Testis (tissue), 3 donors: ENCODE results near the gene HSF4. TPM values are rescaled to one million over a fixed set of nuclear protein-coding genes. Genes with fewer than 3 reads are reported as not detected.

Source experiments
- DNase-seq: peaks from one replicate; pipeline ENCODE4 v3.0.0-alpha.2; 2019
- H3K27ac ChIP-seq, 2 donors: fragments of 200-600 bp; sonication (generic); one replicate each; pipeline ENCODE4 v1.5.1; 2019
- H3K27me3 ChIP-seq: fragments of 200-600 bp; sonication (generic); one replicate; pipeline ENCODE4 v1.5.1; 2019
- H3K36me3 ChIP-seq: fragments of 200-600 bp; sonication (generic); one replicate; pipeline ENCODE4 v1.5.1; 2017; ENCODE audit warnings: low read depth; ENCODE audit errors: missing control alignments
- H3K4me1 ChIP-seq: fragments of 200-600 bp; sonication (generic); one replicate; pipeline ENCODE4 v1.5.1; 2019
- H3K4me3 ChIP-seq, 2 donors: fragments of 200-600 bp; sonication (generic); one replicate each; pipeline ENCODE4 v1.5.1; 2017 to 2019
- H3K9me3 ChIP-seq: fragments of 200-600 bp; sonication (generic); one replicate; pipeline ENCODE4 v1.5.1; 2017
- CTCF ChIP-seq, 3 experiments: fragments of 450-650 bp in 2 of 3; fragments of 200-600 bp in 1 of 3; sonication (generic) in 1 of 3; IDR thresholded peaks; one replicate each; pipeline ENCODE4 v1.5.1; 2016 to 2019; ENCODE audit warnings: antibody characterized with exemption in 3 of 3, mild to moderate bottlenecking in 2 of 3, moderate library complexity in 1 of 3
- POLR2A ChIP-seq: fragments of 450-650 bp; IDR thresholded peaks from one replicate; pipeline ENCODE4 v1.6.1; 2017; ENCODE audit warnings: antibody characterized with exemption, mild to moderate bottlenecking, moderate library complexity
- WGBS, 2 donors: methylation state at CpG; one replicate each; pipeline ENCODE4 v1.1.5; 2018; 5-methylcytosine and 5-hydroxymethylcytosine counted together
- intact Hi-C: fragments of 100-400 bp; cut with DNase I; formaldehyde crosslinking; loops from one replicate; pipeline ENCODE4 v1.15.1; 2023; ENCODE audit warnings: low total_unique reads
- polyA plus RNA-seq: library from polyadenylated mRNA; stranded (reverse); fragments of 350-450 nt; fragmentation: Illumina TruSeq; extraction: RNeasy Lipid Tissue Mini Kit (QIAGEN cat#74804); gene quantifications from one replicate; pipeline ENCODE4 v1.2.3, GENCODE V29; 2014; ENCODE audit warnings: low read depth, low replicate concordance; ENCODE audit not compliant: insufficient read depth
- total RNA-seq, 2 donors: library from RNA; depleted of rRNA; stranded (reverse); fragments of >200 nt; gene quantifications; one replicate each; pipeline ENCODE4 v1.2.3, GENCODE V29; 2016

Gene HSF4
- total and polyA plus RNA-seq, 3 donors from 2014 or later = 20.2 to 78.3 (median 63.4) TPM

- Histone ChIP-seq H3K4me1 (peaks cover 40% of the 10 kb centered on the region), H3K36me3 (no peaks in the 10 kb centered on the region), H3K27me3 (no peaks in the 10 kb centered on the region), H3K27ac (no peak overlapping the region), H3K9me3 (no peaks in the 10 kb centered on the region), H3K4me3 (no peak overlapping the region)
- intact Hi-C loops = no loop called here
- no peak for TF ChIP-seq CTCF (IDR thresholded peaks at IDR 0.05)
- TF ChIP-seq POLR2A = no peak
- WGBS, 2 donors = 47 to 69% methylated on average over 3 to 5 of the region's 5 CpGs
- DNase-seq = no peak
Measured at GRCh38 chr16:67186550-67186950, 22.0 kb downstream of the HSF4 start.

GRCh38 chr16:67187175-67187890 is 22.8 kb downstream of the HSF4 start:
- TF ChIP-seq CTCF (IDR thresholded peaks at IDR 0.05) (no peak), POLR2A (no peak)
- DNase-seq = no peak
- H3K9me3 ChIP-seq = no peaks in the 10 kb centered on the region
- peaks cover 43% of the 10 kb centered on the region for H3K4me1 ChIP-seq
- intact Hi-C loops = no loop called here
- H3K27ac ChIP-seq = no peak overlapping the region
- 84% methylated on average over 24 of the region's 26 CpGs; no CpG with 5 or more reads in 1 of the 2 donors for WGBS, 2 donors
- H3K27me3 ChIP-seq = no peaks in the 10 kb centered on the region
- H3K36me3 ChIP-seq = no peaks in the 10 kb centered on the region
- H3K4me3 ChIP-seq = no peak overlapping the region

GRCh38 chr16:67188323-67188722 is 23.8 kb downstream of the HSF4 start:
- WGBS, 2 donors = 62 to 75% methylated on average over 4 of the region's 4 CpGs
- peaks cover 47% of the 10 kb centered on the region for H3K4me1 ChIP-seq
- no peak for DNase-seq
- no peaks in the 10 kb centered on the region for H3K9me3 ChIP-seq
- TF ChIP-seq POLR2A (no peak), CTCF (IDR thresholded peaks at IDR 0.05) (no peak)
- H3K27ac ChIP-seq = no peak overlapping the region
- no peak overlapping the region for H3K4me3 ChIP-seq
- no peaks in the 10 kb centered on the region for H3K27me3 ChIP-seq
- H3K36me3 ChIP-seq = no peaks in the 10 kb centered on the region
- intact Hi-C loops = no loop called here

- peaks cover 51% of the 10 kb centered on the region for H3K4me1 ChIP-seq
- intact Hi-C loops = no loop called here
- WGBS, 2 donors = 96 to 97% methylated on average over 6 to 15 of the region's 15 CpGs
- H3K36me3 ChIP-seq = no peaks in the 10 kb centered on the region
- no peak overlapping the region for H3K4me3 ChIP-seq
- TF ChIP-seq POLR2A (no peak), CTCF (IDR thresholded peaks at IDR 0.05) (no peak)
- DNase-seq = no peak
- no peaks in the 10 kb centered on the region for H3K9me3 ChIP-seq
- H3K27me3 ChIP-seq = no peaks in the 10 kb centered on the region
- H3K27ac ChIP-seq = no peak overlapping the region
Measured at GRCh38 chr16:67188798-67189197, 24.3 kb downstream of the HSF4 start.

GRCh38 chr16:67190041-67190440 is 25.5 kb downstream of the HSF4 start, which contains the start of gene EXOC3L1:
Gene EXOC3L1, minus strand, starts transcription at chr16:67190136. Its CDS starts 460 bp downstream, at chr16:67189676.
- intact Hi-C loops = no loop called here
- DNase-seq = no peak
- Histone ChIP-seq H3K9me3 (no peaks in the 10 kb centered on the region), H3K27me3 (no peaks in the 10 kb centered on the region), H3K4me1 (peaks cover 47% of the 10 kb centered on the region), H3K27ac (no peak within 1 kb of the TSS), H3K4me3 (no peak within 1 kb of the TSS), H3K36me3 (no peaks in the 10 kb centered on the region)
- WGBS, 2 donors = 31 to 49% methylated on average over 6 of the region's 6 CpGs
- TF ChIP-seq CTCF (IDR thresholded peaks at IDR 0.05) = no peak
- no peak for TF ChIP-seq POLR2A
